HEK293 (cell line): ENCODE results near the gene C1orf198.

ENCODE experiments used
- CTCF ChIP-seq: fragments of 450-650 bp; formaldehyde crosslinking; IDR thresholded peaks from 2 replicates; pipeline ENCODE4 v1.5.1; 2016; ENCODE audit warnings: missing biosample characterization, missing genetic modification characterization
- KLF17 ChIP-seq: fragments of 450-650 bp; formaldehyde crosslinking; IDR thresholded peaks from 2 replicates; pipeline ENCODE4 v1.5.1; 2016; ENCODE audit warnings: missing biosample characterization, missing genetic modification characterization
- PBX3 ChIP-seq: sonication (generic); formaldehyde crosslinking; IDR thresholded peaks from 2 replicates; pipeline ENCODE4 v1.8.1; 2022; ENCODE audit warnings: mild to moderate bottlenecking, moderate library complexity, missing genetic modification reagents
- ZNF174 ChIP-seq: fragments of 450-650 bp; formaldehyde crosslinking; IDR thresholded peaks from 2 replicates; pipeline ENCODE4 v1.5.0; 2017; ENCODE audit warnings: missing biosample characterization, mild to moderate bottlenecking, missing genetic modification characterization
- ZNF398 ChIP-seq: fragments of 450-650 bp; formaldehyde crosslinking; IDR thresholded peaks from 2 replicates; pipeline ENCODE4 v1.5.1; 2017; ENCODE audit warnings: missing biosample characterization, missing genetic modification characterization
- ZNF558 ChIP-seq: fragments of 450-650 bp; formaldehyde crosslinking; IDR thresholded peaks from 2 replicates; pipeline ENCODE4 v1.5.1; 2016; ENCODE audit warnings: missing biosample characterization, missing genetic modification characterization
- ZNF76 ChIP-seq: fragments of 450-650 bp; formaldehyde crosslinking; IDR thresholded peaks from 2 replicates; pipeline ENCODE4; 2016; ENCODE audit warnings: low read depth, missing biosample characterization, missing genetic modification characterization, borderline replicate concordance

GRCh38 chr1:230842801-230843200, 25.5 kb downstream of the C1orf198 start:
- no peak for TF ChIP-seq ZNF558
- TF ChIP-seq KLF17 (tag by site-specific recombination) = no peak
- TF ChIP-seq ZNF174 (tag by site-specific recombination) = no peak
- TF ChIP-seq ZNF76 (tag by site-specific recombination) = no peak
- no peak for TF ChIP-seq CTCF
- no peak for TF ChIP-seq ZNF398 (tag by site-specific recombination)
- TF ChIP-seq PBX3 (CRISPR knock-in tag) = no peak
